ENCODE data around the gene CTTN.
"Not testable (repeated sequence)": the region's sequence is repeated elsewhere in the genome, so short reads cannot be mapped to it uniquely, and the experiment has no call there.

Gene CTTN

GRCh38 chr11:70381872-70382861 is 16.2 kb upstream of the CTTN start:
- DNase-seq = no peak

- no peak for DNase-seq
These were observed 14.4 kb upstream of the CTTN start for GRCh38 chr11:70383664-70384565.

GRCh38 chr11:70384566-70385152 is 13.7 kb upstream of the CTTN start:
- no peak for DNase-seq

- DNase-seq = no peak
These were observed 10.8 kb upstream of the CTTN start for GRCh38 chr11:70387564-70387963.

GRCh38 chr11:70389201-70389600 is 9.1 kb upstream of the CTTN start:
- no peak for DNase-seq

- not testable (repeated sequence) for DNase-seq
These were observed 7.4 kb upstream of the CTTN start for GRCh38 chr11:70390882-70391281.

GRCh38 chr11:70394211-70394950 is 3.9 kb upstream of the CTTN start:
- no peak for DNase-seq

- DNase-seq = no peak
These were observed 870 bp upstream of the CTTN start for GRCh38 chr11:70397336-70397982.

- no peak for DNase-seq
These were observed 728 bp downstream of the CTTN start for GRCh38 chr11:70398834-70399680.

GRCh38 chr11:70399681-70400112 is 1.4 kb downstream of the CTTN start:
- DNase-seq = no peak

GRCh38 chr11:70400643-70401042 is 2.3 kb downstream of the CTTN start:
- no peak for DNase-seq

GRCh38 chr11:70402016-70402415 is 3.7 kb downstream of the CTTN start:
- DNase-seq = no peak

- no peak for DNase-seq
These were observed 4.4 kb downstream of the CTTN start for GRCh38 chr11:70402685-70403084.

GRCh38 chr11:70404244-70404643 is 5.9 kb downstream of the CTTN start:
- no peak for DNase-seq

GRCh38 chr11:70405679-70406395 is 7.5 kb downstream of the CTTN start:
- no peak for DNase-seq

- no peak for DNase-seq
These were observed 8.8 kb downstream of the CTTN start for GRCh38 chr11:70407121-70407520.

- no peak for DNase-seq
These were observed 9.5 kb downstream of the CTTN start for GRCh38 chr11:70407814-70408213.

- not testable (repeated sequence) for DNase-seq
These were observed 10.0 kb downstream of the CTTN start for GRCh38 chr11:70408326-70408725.

GRCh38 chr11:70409437-70409836 is 11.1 kb downstream of the CTTN start:
- DNase-seq = no peak

GRCh38 chr11:70409871-70410270 is 11.5 kb downstream of the CTTN start:
- no peak for DNase-seq

Data from NCI-H774 (cell line).